Ovary (tissue), 9 donors: ENCODE results near the gene FMNL2. TPM values are rescaled to one million over a fixed set of nuclear protein-coding genes. Genes with fewer than 3 reads are reported as not detected.

ENCODE experiments used
- DNase-seq, 5 donors: peaks; one replicate each; pipeline ENCODE4 v3.0.0-alpha.2; 2019 to 2020
- H3K27ac ChIP-seq, 2 donors: fragments of 200-600 bp; one replicate each; pipeline versions ENCODE4 v1.5.1 to v1.8.0; 2019 to 2022
- H3K27me3 ChIP-seq: fragments of 200-600 bp; one replicate; pipeline ENCODE4 v1.8.0; 2022
- H3K36me3 ChIP-seq: fragments of 200-600 bp; sonication (generic); one replicate; pipeline ENCODE4 v1.5.1; 2019
- H3K4me1 ChIP-seq: one replicate; pipeline ENCODE4 v1.8.1; 2013; ENCODE audit warnings: mild to moderate bottlenecking, moderate library complexity; ENCODE audit not compliant: insufficient read depth
- H3K4me3 ChIP-seq: fragments of 200-600 bp; sonication (generic); one replicate; pipeline ENCODE4 v1.5.1; 2017
- H3K9me3 ChIP-seq, 2 donors: fragments of 200-600 bp in 1 of 2; sonication (generic) in 1 of 2; one replicate each; pipeline versions ENCODE4 v1.5.1 to v1.8.1; 2013 to 2019; ENCODE audit warnings: mild to moderate bottlenecking in 1 of 2, moderate library complexity in 1 of 2
- EP300 ChIP-seq: sonication (generic); formaldehyde crosslinking; IDR thresholded peaks from one replicate; pipeline ENCODE4 v1.6.1; 2017; ENCODE audit warnings: antibody characterized with exemption
- POLR2A ChIP-seq: fragments of 450-650 bp; IDR thresholded peaks from one replicate; pipeline ENCODE4 v1.6.1; 2017; ENCODE audit warnings: antibody characterized with exemption, mild to moderate bottlenecking, moderate library complexity
- WGBS, 3 donors: extraction: QIAGEN DNeasy Blood & Tissue Kit in 1 of 3; methylation state at CpG; one replicate each; pipeline versions ENCODE4 v1.1.5 to v1.1.7; 2013 to 2017; 5-methylcytosine and 5-hydroxymethylcytosine counted together
- intact Hi-C, 4 donors: fragments of 100-400 bp; cut with DNase I; formaldehyde crosslinking; loops; one replicate each; pipeline versions ENCODE4 v1.11.0 to v1.15.1; 2022 to 2023
- polyA plus RNA-seq, 2 donors: library from polyadenylated mRNA; stranded (reverse); fragments of 200-250 nt in 1 of 2; fragments of 350-450 nt in 1 of 2; fragmentation: Illumina TruSeq in 1 of 2; extraction: RNeasy Lipid Tissue Mini Kit (QIAGEN cat#74804) in 1 of 2; gene quantifications; one replicate each; pipeline ENCODE4 v1.2.3, GENCODE V29; 2013 to 2014
- total RNA-seq, 7 donors: library from RNA; depleted of rRNA in 2 of 7; stranded (reverse); fragments of >200 nt in 2 of 7; fragmentation: NEBNext Ultra II Directional in 3 of 7; extraction: Animal tissue kit (Norgen Biotek cat#: 25700) in 3 of 7; gene quantifications; one replicate each; pipeline versions ENCODE4 v1.1.0 to v1.2.4, GENCODE V29; 2016 to 2023
- TF ChIP-seq, protein P1 (sequence below), 3 donors: fragments of 450-650 bp in 2 of 3; fragments of 200-600 bp in 1 of 3; IDR thresholded peaks; one replicate each; pipeline versions ENCODE4 v1.5.1 to v1.8.0; 2016 to 2022; ENCODE audit warnings: antibody characterized with exemption in 3 of 3, mild to moderate bottlenecking in 1 of 3
- donor health status: DM: no; HTN: no; CAD: no; lungs with moderate emphysema.
- donor health status: DM: no; HTN: no; CAD: no.
- donor health status: Bipolar disorder and iron deficiency.
- donor health status: DM: yes; HTN: yes; CAD: no.
- donor health status: DM: no; HTN: no; CAD: no.
- donor health status: DM: yes; HTN: yes; CAD: no.

The FMNL2 gene
- total and polyA plus RNA-seq, 9 donors, result 30.3 to 89.1 (median 51.3) TPM

DNA sequence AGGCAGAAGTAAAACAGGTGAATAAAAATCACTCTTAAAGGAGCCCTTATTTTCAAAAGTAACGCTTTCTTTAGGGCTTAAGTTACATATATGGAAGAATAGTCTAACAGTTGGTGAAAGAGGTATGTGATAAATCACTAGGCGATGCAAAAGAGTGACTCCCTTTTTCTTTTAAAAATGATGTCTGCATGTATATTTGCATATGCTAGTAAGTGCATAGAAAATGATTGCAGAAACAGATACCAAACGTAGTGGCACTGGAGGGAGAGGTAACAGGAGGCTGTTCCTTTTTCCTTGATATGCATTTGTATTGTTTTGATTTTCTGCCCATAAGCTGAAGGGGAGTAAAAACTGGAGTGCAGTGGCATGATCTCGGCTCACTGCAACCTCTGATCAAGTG is 224.0 kb downstream of the FMNL2 start:
- DNase-seq, result no peak
- Histone ChIP-seq H3K4me3 (no peak overlapping the region), H3K27me3 (no peaks in the 10 kb centered on the region), H3K4me1 (peaks cover 3% of the 10 kb centered on the region), H3K27ac (no peak overlapping the region), H3K36me3 (no peaks in the 10 kb centered on the region), H3K9me3 (no peaks in the 10 kb centered on the region)
- TF ChIP-seq POLR2A (no peak), EP300 (no peak)
- TF ChIP-seq, protein P1, sequence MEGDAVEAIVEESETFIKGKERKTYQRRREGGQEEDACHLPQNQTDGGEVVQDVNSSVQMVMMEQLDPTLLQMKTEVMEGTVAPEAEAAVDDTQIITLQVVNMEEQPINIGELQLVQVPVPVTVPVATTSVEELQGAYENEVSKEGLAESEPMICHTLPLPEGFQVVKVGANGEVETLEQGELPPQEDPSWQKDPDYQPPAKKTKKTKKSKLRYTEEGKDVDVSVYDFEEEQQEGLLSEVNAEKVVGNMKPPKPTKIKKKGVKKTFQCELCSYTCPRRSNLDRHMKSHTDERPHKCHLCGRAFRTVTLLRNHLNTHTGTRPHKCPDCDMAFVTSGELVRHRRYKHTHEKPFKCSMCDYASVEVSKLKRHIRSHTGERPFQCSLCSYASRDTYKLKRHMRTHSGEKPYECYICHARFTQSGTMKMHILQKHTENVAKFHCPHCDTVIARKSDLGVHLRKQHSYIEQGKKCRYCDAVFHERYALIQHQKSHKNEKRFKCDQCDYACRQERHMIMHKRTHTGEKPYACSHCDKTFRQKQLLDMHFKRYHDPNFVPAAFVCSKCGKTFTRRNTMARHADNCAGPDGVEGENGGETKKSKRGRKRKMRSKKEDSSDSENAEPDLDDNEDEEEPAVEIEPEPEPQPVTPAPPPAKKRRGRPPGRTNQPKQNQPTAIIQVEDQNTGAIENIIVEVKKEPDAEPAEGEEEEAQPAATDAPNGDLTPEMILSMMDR (IDR thresholded peaks at IDR 0.05), result no peak
- WGBS, 3 donors, result 76 to 81% (median 80%) methylated on average over 4 of the region's 4 CpGs
- intact Hi-C loops, result no loop called here

DNA sequence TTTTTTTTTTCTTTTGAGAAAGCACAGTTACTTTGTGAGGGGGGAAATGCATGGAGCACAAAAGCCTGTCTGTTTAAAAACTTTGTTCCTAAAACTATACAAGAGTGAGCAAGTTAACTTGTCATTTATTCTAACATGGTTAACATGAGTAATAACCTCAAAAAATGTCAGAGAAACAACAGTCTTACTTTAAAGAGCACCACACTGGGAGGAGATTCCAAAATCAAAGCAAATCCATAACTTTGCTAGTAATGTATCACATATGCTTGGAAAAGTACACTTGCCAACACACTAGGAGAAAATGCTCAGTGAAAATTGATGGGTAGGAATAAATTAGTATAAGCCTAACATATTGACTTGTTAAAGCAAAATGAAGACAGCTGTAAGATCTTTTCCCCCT is 225.2 kb downstream of the FMNL2 start:
- H3K27ac ChIP-seq, result no peak overlapping the region
- no peak for DNase-seq
- H3K36me3 ChIP-seq, result no peaks in the 10 kb centered on the region
- H3K4me1 ChIP-seq, result peaks cover 3% of the 10 kb centered on the region
- H3K27me3 ChIP-seq, result no peaks in the 10 kb centered on the region
- intact Hi-C loops, result no loop called here
- no peaks in the 10 kb centered on the region for H3K9me3 ChIP-seq
- TF ChIP-seq, protein P1 (IDR thresholded peaks at IDR 0.05), result no peak
- TF ChIP-seq POLR2A (no peak), EP300 (no peak)
- no peak overlapping the region for H3K4me3 ChIP-seq

DNA sequence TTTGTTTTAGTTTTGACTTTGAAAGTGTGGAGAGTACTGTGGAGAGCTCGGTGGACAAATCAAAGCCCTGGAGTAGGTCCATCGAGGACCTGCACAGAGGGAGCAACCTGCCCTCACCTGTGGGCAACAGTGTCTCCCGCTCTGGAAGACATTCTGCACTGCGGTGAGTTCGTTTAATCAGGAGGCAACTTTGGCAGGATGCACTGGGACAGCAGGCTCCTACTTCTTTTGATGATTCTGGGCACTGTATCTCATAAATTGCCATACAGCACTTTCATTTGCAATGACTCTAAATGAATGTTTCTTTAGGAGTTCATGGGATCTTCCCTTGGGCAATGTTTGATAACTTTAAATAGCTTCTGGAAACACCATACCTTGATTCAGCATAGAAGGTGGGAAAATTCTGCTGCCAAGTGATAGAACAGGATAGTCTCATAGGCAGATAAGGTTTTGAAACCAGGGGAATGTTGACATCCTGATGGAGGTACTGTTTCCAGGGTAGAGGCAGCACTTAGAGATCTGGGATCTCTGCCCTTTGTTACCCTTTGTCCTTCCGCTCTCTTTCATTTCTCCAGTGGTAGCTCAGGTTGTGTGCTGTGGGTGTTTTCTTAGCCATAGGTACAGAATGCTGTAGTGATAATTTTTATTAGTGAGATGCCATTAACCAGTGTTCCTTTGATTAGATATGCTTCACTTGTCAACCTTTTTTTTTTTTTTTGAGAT is 226.1 kb downstream of the FMNL2 start:
- 91 to 96% (median 95%) methylated on average over 6 of the region's 6 CpGs for WGBS, 3 donors
- no peak overlapping the region for H3K27ac ChIP-seq

DNA sequence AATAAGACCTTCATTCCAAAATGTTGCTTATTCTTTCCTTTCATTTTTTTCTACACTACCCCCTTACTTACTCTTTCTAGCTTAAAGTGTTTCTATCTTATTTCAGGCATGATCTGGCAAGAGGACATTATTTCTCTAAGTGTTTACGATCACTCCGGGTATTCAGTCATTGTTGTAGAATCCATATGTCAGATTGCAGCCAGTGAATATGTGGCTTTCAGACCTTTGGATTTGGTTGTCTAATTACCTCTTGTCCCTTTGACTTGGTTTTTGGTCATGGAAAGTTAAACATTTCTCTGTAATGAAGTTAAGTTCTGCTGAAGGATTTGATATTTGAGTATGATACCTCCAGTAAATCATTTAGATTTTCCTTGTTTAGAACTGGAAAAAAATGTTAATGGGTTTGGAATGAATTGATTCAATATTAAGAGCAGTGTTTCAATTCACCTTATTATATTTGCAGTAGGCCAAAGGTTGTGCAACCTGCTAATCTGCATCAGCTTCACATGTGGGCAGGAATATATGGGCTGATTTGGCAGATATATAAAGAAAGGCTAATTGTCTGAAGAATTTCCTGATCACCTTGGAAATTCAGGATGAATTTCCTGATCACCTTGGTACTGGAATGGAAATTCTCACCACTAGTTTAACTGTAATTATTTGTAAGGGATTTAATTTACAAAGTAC is 227.4 kb downstream of the FMNL2 start:
- DNase-seq, result no peak
- H3K36me3 ChIP-seq, result no peaks in the 10 kb centered on the region
- 81 to 89% (median 87%) methylated on average over 2 of the region's 2 CpGs for WGBS, 3 donors
- intact Hi-C loops, result no loop called here
- peaks cover 5% of the 10 kb centered on the region for H3K4me1 ChIP-seq
- no peaks in the 10 kb centered on the region for H3K9me3 ChIP-seq
- TF ChIP-seq, protein P1 (IDR thresholded peaks at IDR 0.05), result no peak
- no peak for TF ChIP-seq EP300
- no peak for TF ChIP-seq POLR2A
- H3K27ac ChIP-seq, result no peak overlapping the region
- H3K27me3 ChIP-seq, result no peaks in the 10 kb centered on the region
- no peak overlapping the region for H3K4me3 ChIP-seq

More for the DNA sequence above, 226.1 kb downstream of the FMNL2 start:
- Histone ChIP-seq H3K4me1 (peaks cover 3% of the 10 kb centered on the region), H3K27me3 (no peaks in the 10 kb centered on the region), H3K36me3 (no peaks in the 10 kb centered on the region), H3K4me3 (no peak overlapping the region), H3K9me3 (no peaks in the 10 kb centered on the region)
- intact Hi-C loops, result no loop called here
- TF ChIP-seq, protein P1 (IDR thresholded peaks at IDR 0.05), result no peak
- TF ChIP-seq EP300 (no peak), POLR2A (no peak)
- DNase-seq, result no peak
